Stimulated activated CD4-positive, alpha-beta T cell treated with anti-CD3 and anti-CD28 coated beads, Interleukin-1b, Interleukin-23, amount 100 ng/mL, for 24 hours (primary cell): ENCODE results near the gene CCNA2.

Source experiments
- DNase-seq, 4 experiments: peaks; one replicate each; pipeline ENCODE4 v3.0.0-alpha.2; 2020; ENCODE audit warnings: low read depth in 4 of 4, low spot score in 1 of 4

CCNA2 gene

DNA sequence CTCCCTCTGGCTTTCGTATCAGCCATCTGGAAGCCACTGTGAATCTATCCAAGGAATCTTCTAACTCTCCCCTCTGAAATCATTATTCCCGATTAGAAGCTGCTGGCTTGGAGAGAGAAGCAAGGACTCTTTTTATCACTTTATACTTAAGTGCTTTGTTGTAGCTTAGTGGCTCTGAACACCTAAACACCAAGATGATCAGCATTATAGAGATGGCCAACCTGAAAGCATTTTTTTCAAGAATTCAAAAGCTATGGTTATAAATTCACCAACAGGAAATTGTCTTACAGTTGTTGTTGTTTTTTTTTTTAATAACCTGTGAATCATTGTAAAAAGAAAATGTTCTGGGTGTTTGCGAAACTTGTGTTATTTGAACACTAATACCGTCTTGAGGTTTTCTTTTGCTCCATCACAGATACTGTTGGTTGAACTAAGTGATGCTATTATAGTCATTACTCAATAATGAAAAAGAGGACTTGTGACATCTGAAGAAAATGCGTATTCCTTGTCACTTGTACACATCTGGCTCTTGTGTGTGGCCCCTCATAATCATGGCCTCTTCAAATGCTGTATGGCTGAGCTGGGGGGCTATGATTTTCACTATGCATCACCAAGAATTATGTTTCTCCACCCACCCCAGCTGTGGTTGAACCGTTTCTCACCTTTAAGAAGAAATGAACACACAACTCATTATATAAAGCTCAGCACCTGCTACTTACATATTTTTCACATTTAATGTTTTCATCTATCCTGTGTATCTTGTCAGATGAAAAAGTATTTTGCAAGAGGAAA is 46.9 kb downstream of the CCNA2 start:
- no peak for DNase-seq

DNA sequence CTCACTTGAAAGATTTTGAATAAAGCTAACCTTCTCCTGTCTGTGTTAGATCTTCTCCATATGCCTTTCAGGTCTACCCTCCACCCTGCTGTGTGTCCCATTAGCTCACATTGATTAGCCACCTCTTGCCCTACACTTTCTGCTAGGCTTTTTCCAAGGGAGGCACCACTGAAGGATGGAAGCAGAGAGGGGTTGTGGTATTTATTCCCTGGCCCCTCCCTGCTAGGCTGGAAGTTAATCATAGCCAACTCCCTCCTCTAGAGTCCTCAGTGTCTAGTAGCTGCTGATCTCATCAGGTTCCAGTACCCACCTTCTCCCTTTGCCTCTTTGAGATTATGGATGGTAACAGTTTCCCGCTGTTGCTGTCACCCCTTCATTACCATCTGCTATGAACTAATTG is 49.8 kb downstream of the CCNA2 start:
- DNase-seq: no peak

DNA sequence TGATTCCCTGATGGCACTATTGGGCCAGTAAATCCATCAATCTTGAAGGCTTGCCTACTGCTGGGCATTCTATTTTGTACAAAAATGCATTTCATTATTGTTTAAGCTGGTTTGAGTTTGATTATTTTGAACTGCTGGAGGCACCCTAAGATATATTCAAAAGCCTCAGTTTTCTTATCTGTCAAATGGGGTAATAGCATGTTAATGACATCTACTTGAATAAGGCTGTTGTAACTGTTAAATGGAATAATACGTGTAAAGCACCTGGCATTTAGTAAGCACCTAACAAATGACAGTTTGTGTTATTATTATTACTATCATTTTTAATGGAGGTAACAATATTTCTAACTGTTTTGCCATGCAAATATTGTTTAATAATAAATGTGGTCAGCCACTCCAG is 51.8 kb downstream of the CCNA2 start:
- no peak for DNase-seq

DNA sequence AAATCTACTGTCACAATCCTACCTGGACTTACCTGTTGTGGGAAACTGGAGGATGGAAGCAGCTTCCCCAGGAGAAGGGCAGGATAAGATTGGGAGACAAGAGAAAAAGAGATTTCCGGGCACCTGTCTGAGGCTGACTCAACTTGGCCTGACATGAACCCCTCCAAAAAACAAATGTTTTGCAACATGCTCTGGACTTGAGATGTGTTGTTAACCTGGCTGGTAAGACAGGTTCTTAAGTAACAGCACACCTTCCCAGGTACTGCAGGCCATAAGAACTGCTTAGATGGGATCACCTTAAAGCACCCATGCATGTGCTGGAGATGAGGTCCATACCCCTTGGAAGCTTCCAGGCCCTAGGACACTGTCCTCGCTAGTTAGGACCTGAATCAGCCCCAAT is 54.3 kb downstream of the CCNA2 start:
- DNase-seq: no peak

DNA sequence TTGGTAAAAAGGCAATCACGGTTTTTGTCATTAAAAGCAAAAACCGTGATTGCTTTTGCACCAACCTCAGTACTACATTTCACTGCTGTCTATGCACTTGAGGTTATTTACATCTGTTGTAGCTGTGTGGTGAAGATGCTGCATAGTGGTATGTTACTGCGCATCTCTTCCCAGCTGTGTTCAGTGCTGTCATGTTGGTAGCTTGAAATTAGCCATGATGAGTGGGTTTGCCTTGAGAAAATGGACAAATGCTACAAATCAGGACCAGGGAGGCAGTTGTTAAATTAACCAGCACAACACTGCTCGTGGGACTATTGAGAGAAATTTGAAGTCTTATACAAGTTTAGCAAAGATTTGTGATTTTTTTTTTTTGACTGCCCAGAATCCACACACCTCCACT is 56.5 kb downstream of the CCNA2 start:
- no peak for DNase-seq
